ENCODE measurements around the gene PIK3R1. TPM values are rescaled to one million over a fixed set of nuclear protein-coding genes. Genes with fewer than 3 reads are reported as not detected.
A peak's percentile ranks its signal among the peaks of the same experiment; 100 is the strongest.

PIK3R1 gene
- polyA plus RNA-seq, 1 donor (not counting 4 experiments of a cell fraction or from before 2014, with no cell fraction given): 16.7 TPM

DNA sequence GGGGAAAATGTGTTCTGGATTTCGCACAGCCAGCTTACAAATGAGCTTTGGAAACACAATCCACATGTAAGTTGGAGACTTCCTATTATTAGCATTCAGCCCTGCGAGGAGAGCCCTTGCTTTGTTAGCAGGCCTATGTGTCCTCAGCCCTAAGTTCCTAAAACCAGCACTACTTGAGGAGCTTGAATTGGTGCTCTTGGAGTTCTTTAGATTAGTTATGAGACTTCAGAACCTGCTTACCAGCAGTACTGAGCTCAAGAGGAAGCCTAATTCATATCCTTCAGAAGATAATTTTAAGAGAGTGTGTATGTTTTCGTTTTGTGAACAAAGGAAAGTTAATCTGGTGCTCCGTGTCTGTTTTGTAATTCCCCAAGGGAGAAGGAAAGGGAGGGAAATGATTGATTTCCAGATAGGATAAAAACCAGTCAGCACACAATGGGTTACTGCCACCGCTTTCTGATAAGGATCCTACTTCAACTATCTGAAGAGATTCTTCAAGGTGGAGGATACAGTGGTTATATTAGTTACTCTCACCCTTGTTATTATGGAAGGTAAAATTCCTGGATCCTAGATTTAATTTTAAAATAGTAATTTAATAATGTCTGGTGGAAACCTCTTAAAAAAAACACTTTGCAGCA, 35.2 kb downstream of the PIK3R1 start:
- Histone ChIP-seq H3K9ac (ENCODE audit: control insufficient read depth, extremely low read depth, insufficient read depth, low read length) (no peak overlapping the region), H3K4me3 (ENCODE audit: control insufficient read depth in 2 of 3, extremely low read depth in 1 of 3, insufficient read depth in 2 of 3, low read depth in 1 of 3, low read length in 3 of 3) (no peak overlapping the region), H3K79me2 (ENCODE audit: control insufficient read depth, insufficient read depth, low read length) (peaks cover 39% of the 10 kb centered on the region), H3K27me3 (ENCODE audit: control insufficient read depth, extremely low read depth, insufficient read depth, low read length) (no peaks in the 10 kb centered on the region), H2AFZ (ENCODE audit: control insufficient read depth, low read length) (peak overlapping the region; percentile 28), H3K9me1 (ENCODE audit: control insufficient read depth, extremely low read depth, insufficient read depth, low read length) (peaks cover 4% of the 10 kb centered on the region), H3K4me2 (ENCODE audit: control insufficient read depth, extremely low read depth, insufficient read depth, low read depth, low read length) (peak overlapping the region; percentile 30), H3K36me3 (ENCODE audit: control insufficient read depth in 2 of 2, extremely low read depth in 1 of 2, insufficient read depth in 2 of 2, low read length in 2 of 2) (no peaks in the 10 kb centered on the region), H4K20me1 (ENCODE audit: control insufficient read depth, extremely low read depth, insufficient read depth, low read length) (no peaks in the 10 kb centered on the region), H3K9me3 (ENCODE audit: control insufficient read depth, low read depth, low read length) (no peaks in the 10 kb centered on the region), H3K27ac (ENCODE audit: control insufficient read depth, insufficient read depth, low read length) (peak overlapping the region; percentile 11), H3K4me1 (ENCODE audit: control insufficient read depth, extremely low read depth, insufficient read depth, low read length) (peaks cover 28% of the 10 kb centered on the region)
- no peak for TF ChIP-seq EZH2 (IDR thresholded peaks at IDR 0.05; ENCODE audit: low read length)
- TF ChIP-seq, protein P1, sequence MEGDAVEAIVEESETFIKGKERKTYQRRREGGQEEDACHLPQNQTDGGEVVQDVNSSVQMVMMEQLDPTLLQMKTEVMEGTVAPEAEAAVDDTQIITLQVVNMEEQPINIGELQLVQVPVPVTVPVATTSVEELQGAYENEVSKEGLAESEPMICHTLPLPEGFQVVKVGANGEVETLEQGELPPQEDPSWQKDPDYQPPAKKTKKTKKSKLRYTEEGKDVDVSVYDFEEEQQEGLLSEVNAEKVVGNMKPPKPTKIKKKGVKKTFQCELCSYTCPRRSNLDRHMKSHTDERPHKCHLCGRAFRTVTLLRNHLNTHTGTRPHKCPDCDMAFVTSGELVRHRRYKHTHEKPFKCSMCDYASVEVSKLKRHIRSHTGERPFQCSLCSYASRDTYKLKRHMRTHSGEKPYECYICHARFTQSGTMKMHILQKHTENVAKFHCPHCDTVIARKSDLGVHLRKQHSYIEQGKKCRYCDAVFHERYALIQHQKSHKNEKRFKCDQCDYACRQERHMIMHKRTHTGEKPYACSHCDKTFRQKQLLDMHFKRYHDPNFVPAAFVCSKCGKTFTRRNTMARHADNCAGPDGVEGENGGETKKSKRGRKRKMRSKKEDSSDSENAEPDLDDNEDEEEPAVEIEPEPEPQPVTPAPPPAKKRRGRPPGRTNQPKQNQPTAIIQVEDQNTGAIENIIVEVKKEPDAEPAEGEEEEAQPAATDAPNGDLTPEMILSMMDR (optimal IDR thresholded peaks at IDR 0.05 in 1 of 3, IDR thresholded peaks at IDR 0.05 in 1 of 3, conservative IDR thresholded peaks at IDR 0.05 in 1 of 3; ENCODE audit: extremely low read depth in 1 of 3, insufficient read depth in 2 of 3, low read length in 3 of 3): no peak
- dilution Hi-C loops (cut with MboI; ENCODE audit: extremely low pct_ligation_motif_present, low sequenced_read_pairs): no loop called here
- no peak for DNase-seq (ENCODE audit: low read depth, low spot score)
- FAIRE-seq: peak; percentile 64

DNA sequence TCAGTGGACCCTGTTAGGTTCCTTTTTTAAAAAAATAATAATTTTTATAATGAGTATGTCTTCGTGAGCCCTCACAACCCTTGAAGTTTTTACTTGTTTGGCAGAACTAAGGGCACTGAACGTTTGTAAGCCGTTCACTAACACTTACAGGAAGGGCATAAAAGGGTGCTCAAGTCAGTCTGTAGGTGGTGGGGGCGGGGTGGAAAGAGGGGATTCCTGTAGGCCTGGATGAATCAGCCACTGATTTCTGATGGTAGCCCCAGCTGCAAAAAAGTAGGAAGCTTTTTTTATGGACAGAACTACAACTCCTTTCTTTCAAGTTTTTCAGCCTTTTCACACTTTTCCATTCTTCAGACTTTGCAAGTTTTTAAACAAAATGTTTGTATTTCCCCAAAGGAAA, 35.8 kb downstream of the PIK3R1 start:
- no peak overlapping the region for H3K4me3 ChIP-seq (ENCODE audit: control insufficient read depth in 2 of 3, extremely low read depth in 1 of 3, insufficient read depth in 2 of 3, low read depth in 1 of 3, low read length in 3 of 3)
- H3K27ac ChIP-seq (ENCODE audit: control insufficient read depth, insufficient read depth, low read length): peak overlapping the region; percentile 68
- peak overlapping the region; percentile 61 for H3K9ac ChIP-seq (ENCODE audit: control insufficient read depth, extremely low read depth, insufficient read depth, low read length)
- dilution Hi-C loops (cut with MboI; ENCODE audit: extremely low pct_ligation_motif_present, low sequenced_read_pairs): no loop called here
- H3K9me1 ChIP-seq (ENCODE audit: control insufficient read depth, extremely low read depth, insufficient read depth, low read length): peaks cover 4% of the 10 kb centered on the region
- H3K27me3 ChIP-seq (ENCODE audit: control insufficient read depth, extremely low read depth, insufficient read depth, low read length): no peaks in the 10 kb centered on the region
- peak overlapping the region; percentile 79 for H2AFZ ChIP-seq (ENCODE audit: control insufficient read depth, low read length)
- H3K4me2 ChIP-seq (ENCODE audit: control insufficient read depth, extremely low read depth, insufficient read depth, low read depth, low read length): peak overlapping the region; percentile 90
- no peaks in the 10 kb centered on the region for H3K36me3 ChIP-seq (ENCODE audit: control insufficient read depth in 2 of 2, extremely low read depth in 1 of 2, insufficient read depth in 2 of 2, low read length in 2 of 2)
- DNase-seq (ENCODE audit: low read depth, low spot score) (no peak), FAIRE-seq (no peak)
- TF ChIP-seq, protein P1 (optimal IDR thresholded peaks at IDR 0.05 in 1 of 3, IDR thresholded peaks at IDR 0.05 in 1 of 3, conservative IDR thresholded peaks at IDR 0.05 in 1 of 3; ENCODE audit: extremely low read depth in 1 of 3, insufficient read depth in 2 of 3, low read length in 3 of 3): no peak
- TF ChIP-seq EZH2 (IDR thresholded peaks at IDR 0.05; ENCODE audit: low read length): no peak
- H3K9me3 ChIP-seq (ENCODE audit: control insufficient read depth, low read depth, low read length): no peaks in the 10 kb centered on the region
- peaks cover 28% of the 10 kb centered on the region for H3K4me1 ChIP-seq (ENCODE audit: control insufficient read depth, extremely low read depth, insufficient read depth, low read length)
- no peaks in the 10 kb centered on the region for H4K20me1 ChIP-seq (ENCODE audit: control insufficient read depth, extremely low read depth, insufficient read depth, low read length)
- peaks cover 37% of the 10 kb centered on the region for H3K79me2 ChIP-seq (ENCODE audit: control insufficient read depth, insufficient read depth, low read length)

Measured in keratinocyte (primary cell).